SKM-1 (cell line): Measurements from ENCODE around the gene CNOT8.

Experiments used
- DNase-seq: peaks from one replicate; lab custom pipeline; 2025; ENCODE audit not compliant: unreplicated experiment; lab: John Stamatoyannopoulos, UW

CNOT8 gene

GRCh38 chr5:154916874-154917273 is 58.4 kb downstream of the CNOT8 start:
- no peak for DNase-seq

GRCh38 chr5:154917757-154918156 is 59.3 kb downstream of the CNOT8 start:
- DNase-seq: no peak

GRCh38 chr5:154923441-154924430 is 65.3 kb downstream of the CNOT8 start:
- DNase-seq: no peak
